PFSK-1 (cell line): Measurements from ENCODE around the gene NPFF.

Experiments used
- FOXP2 ChIP-seq: optimal IDR thresholded peaks from 2 replicates; pipeline ENCODE3; 2011; ENCODE audit warnings: borderline replicate concordance, control low read depth, inconsistent platforms; ENCODE audit not compliant: insufficient read depth; ENCODE audit errors: extremely low read length, extremely low read depth
- POLR2AphosphoS5 ChIP-seq: IDR thresholded peaks from 2 replicates; pipeline ENCODE4 v1.6.1; 2012; ENCODE audit warnings: low read depth, mild to moderate bottlenecking, control low read depth, low read length, moderate library complexity
- SIN3A ChIP-seq: IDR thresholded peaks from 2 replicates; pipeline ENCODE4 v1.6.1; 2012; ENCODE audit warnings: mild to moderate bottlenecking, low read length, moderate library complexity, borderline replicate concordance; ENCODE audit not compliant: insufficient read depth
- TAF1 ChIP-seq: IDR thresholded peaks from 2 replicates; pipeline ENCODE4 v1.6.1; 2012; ENCODE audit warnings: low read length, control low read depth, borderline replicate concordance; ENCODE audit not compliant: insufficient read depth
- TF ChIP-seq, protein P1 (sequence below), 2 experiments: IDR thresholded peaks; 2 replicates each; pipeline versions ENCODE4 v1.6.1 to v1.8.0; 2011 to 2012; ENCODE audit warnings: low read depth in 2 of 2, low read length in 2 of 2, control low read depth in 1 of 2, inconsistent platforms in 1 of 2, mild to moderate bottlenecking in 1 of 2, moderate library complexity in 1 of 2; ENCODE audit not compliant: insufficient read depth in 1 of 2

NPFF gene

GRCh38 chr12:53514628-53515290 lies 7.5 kb upstream of the NPFF start:
- no peak for TF ChIP-seq POLR2AphosphoS5
- TF ChIP-seq, protein P1, sequence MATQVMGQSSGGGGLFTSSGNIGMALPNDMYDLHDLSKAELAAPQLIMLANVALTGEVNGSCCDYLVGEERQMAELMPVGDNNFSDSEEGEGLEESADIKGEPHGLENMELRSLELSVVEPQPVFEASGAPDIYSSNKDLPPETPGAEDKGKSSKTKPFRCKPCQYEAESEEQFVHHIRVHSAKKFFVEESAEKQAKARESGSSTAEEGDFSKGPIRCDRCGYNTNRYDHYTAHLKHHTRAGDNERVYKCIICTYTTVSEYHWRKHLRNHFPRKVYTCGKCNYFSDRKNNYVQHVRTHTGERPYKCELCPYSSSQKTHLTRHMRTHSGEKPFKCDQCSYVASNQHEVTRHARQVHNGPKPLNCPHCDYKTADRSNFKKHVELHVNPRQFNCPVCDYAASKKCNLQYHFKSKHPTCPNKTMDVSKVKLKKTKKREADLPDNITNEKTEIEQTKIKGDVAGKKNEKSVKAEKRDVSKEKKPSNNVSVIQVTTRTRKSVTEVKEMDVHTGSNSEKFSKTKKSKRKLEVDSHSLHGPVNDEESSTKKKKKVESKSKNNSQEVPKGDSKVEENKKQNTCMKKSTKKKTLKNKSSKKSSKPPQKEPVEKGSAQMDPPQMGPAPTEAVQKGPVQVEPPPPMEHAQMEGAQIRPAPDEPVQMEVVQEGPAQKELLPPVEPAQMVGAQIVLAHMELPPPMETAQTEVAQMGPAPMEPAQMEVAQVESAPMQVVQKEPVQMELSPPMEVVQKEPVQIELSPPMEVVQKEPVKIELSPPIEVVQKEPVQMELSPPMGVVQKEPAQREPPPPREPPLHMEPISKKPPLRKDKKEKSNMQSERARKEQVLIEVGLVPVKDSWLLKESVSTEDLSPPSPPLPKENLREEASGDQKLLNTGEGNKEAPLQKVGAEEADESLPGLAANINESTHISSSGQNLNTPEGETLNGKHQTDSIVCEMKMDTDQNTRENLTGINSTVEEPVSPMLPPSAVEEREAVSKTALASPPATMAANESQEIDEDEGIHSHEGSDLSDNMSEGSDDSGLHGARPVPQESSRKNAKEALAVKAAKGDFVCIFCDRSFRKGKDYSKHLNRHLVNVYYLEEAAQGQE (IDR thresholded peaks at IDR 0.05; ENCODE audit: insufficient read depth in 1 of 2, low read depth in 2 of 2, low read length in 2 of 2) = no peak
- TF ChIP-seq SIN3A = no peak
- TF ChIP-seq TAF1 = no peak
- TF ChIP-seq FOXP2 = no peak

GRCh38 chr12:53513712-53514410 lies 6.6 kb upstream of the NPFF start:
- TF ChIP-seq, protein P1 (IDR thresholded peaks at IDR 0.05; ENCODE audit: insufficient read depth in 1 of 2, low read depth in 2 of 2, low read length in 2 of 2) = no peak
- TF ChIP-seq SIN3A (no peak), FOXP2 (no peak), TAF1 (no peak), POLR2AphosphoS5 (no peak)

GRCh38 chr12:53510181-53510812 lies 3.0 kb upstream of the NPFF start:
- no peak for TF ChIP-seq FOXP2
- TF ChIP-seq, protein P1 (IDR thresholded peaks at IDR 0.05; ENCODE audit: insufficient read depth in 1 of 2, low read depth in 2 of 2, low read length in 2 of 2) = no peak
- no peak for TF ChIP-seq POLR2AphosphoS5
- no peak for TF ChIP-seq SIN3A
- TF ChIP-seq TAF1 = no peak

DNA sequence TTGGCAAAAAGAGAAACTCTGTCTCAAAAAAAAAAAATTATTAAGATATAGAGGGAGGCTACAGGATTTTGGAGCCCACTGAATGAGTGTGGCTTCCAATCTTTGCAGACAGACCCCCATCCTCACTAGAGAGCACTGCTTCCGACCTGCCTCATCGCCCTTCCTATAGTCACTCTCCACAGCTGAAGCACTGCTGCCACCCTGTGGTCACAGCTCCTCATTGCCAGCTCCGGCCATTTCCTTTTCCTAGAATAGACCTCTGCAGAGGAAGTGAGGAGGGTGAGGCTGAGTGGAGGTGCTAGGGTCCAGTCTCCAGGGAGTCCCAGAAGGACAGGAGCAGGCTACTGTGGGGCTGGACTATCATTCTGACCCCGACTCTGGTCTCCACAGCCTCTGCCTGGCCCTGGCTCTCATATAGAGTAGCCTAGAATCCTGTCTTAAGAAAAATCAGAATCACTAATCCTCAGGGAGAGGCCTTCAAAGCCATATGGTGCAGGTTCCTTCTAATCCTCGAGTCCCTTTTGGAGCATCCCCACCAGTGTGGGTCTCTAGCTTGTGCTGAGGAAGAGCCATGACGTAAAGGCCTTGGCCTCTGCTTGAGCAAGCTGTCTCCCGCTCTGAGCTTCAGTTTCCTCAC lies 1.4 kb upstream of the NPFF start:
- TF ChIP-seq POLR2AphosphoS5 = 0 out of 2 replicates have a peak, but pooled peaks have one; percentile 10
- TF ChIP-seq FOXP2 = no peak

DNA sequence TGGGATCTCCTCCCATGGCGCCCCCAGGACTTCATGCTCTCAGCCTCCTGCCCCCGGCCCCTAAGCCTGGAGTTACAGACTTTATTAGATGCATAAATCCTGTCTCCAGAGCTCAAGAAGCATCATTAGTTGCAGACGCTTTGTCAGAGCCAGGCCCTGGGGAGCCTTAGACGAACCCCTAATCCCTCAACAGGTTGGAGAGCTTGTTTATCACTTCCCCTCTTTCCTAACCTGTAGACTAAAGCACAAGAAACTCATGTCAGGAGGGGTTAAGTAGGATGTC lies 260 bp upstream of the NPFF start:
- TF ChIP-seq POLR2AphosphoS5 = no peak
- no peak for TF ChIP-seq SIN3A
- TF ChIP-seq FOXP2 = no peak
- TF ChIP-seq, protein P1 (IDR thresholded peaks at IDR 0.05; ENCODE audit: insufficient read depth in 1 of 2, low read depth in 2 of 2, low read length in 2 of 2) = no peak
- no peak for TF ChIP-seq TAF1
